Measurements from ENCODE around the gene DLG2. TPM values are rescaled to one million over a fixed set of nuclear protein-coding genes. Genes with fewer than 3 reads are reported as not detected.

The DLG2 gene
- total and polyA plus RNA-seq, 2 of the 8 experiments (the other 6 are each of a cell fraction or from before 2014, with no cell fraction given) = 1.7 to 14.3 TPM

- Histone ChIP-seq H2BK12ac (ENCODE audit: low read depth, low read length) (no peak overlapping the region), H2BK120ac (replicated peaks; ENCODE audit: low read depth, low read length) (no peak overlapping the region), H3K4me2 (ENCODE audit: insufficient read depth in 1 of 2, low read depth in 2 of 2, low read length in 2 of 2) (no peak overlapping the region), H3K14ac (ENCODE audit: insufficient read length) (no peak overlapping the region), H2AFZ (ENCODE audit: low read length) (no peak overlapping the region), H2BK5ac (ENCODE audit: low read depth, low read length) (no peak overlapping the region), H3K4me3 (ENCODE audit: extremely low read depth in 1 of 4, insufficient read depth in 2 of 4, low read depth in 3 of 4, low read length in 4 of 4) (no peak overlapping the region), H3K79me2 (ENCODE audit: control insufficient read depth in 1 of 2, insufficient read depth in 2 of 2, low read length in 2 of 2) (peaks cover 0 to 6% of the 10 kb centered on the region in 2 experiments; a peak in 1 of 4 replicates), H3K79me1 (ENCODE audit: low read depth, low read length) (no peaks in the 10 kb centered on the region), H4K8ac (ENCODE audit: extremely low read depth, insufficient read depth, low read length) (no peak overlapping the region), H3K36me3 (ENCODE audit: control insufficient read depth in 2 of 4, insufficient read depth in 4 of 4, low read length in 3 of 4) (peaks cover 0 to 10% (median 5%) of the 10 kb centered on the region in 4 experiments; a peak in 3 of 8 replicates), H3K23me2 (ENCODE audit: low read depth, low read length) (0 out of 2 replicates have a peak, but pooled peaks cover 4% of the 10 kb centered on the region), H3K27me3 (replicated peaks in 1 of 4; ENCODE audit: control insufficient read depth in 3 of 4, extremely low read depth in 1 of 4, insufficient read depth in 3 of 4, low read length in 3 of 4) (peaks cover 0 to 1% (median 0%) of the 10 kb centered on the region in 4 experiments; a peak in 1 of 7 replicates), H4K5ac (ENCODE audit: insufficient read length, low read depth, low read length) (no peak overlapping the region), H4K91ac (replicated peaks; ENCODE audit: insufficient read length, low read length) (no peak overlapping the region), H2BK20ac (ENCODE audit: low read length) (no peak overlapping the region), H3K9me3 (ENCODE audit: insufficient read depth in 2 of 2, low read depth in 1 of 2, low read length in 1 of 2) (no peaks in the 10 kb centered on the region), H3K27ac (ENCODE audit: low read depth, low read length) (no peak overlapping the region), H4K20me1 (replicated peaks in 1 of 2; ENCODE audit: control insufficient read depth in 1 of 2, insufficient read depth in 2 of 2, low read length in 2 of 2) (peaks cover 0 to 2% of the 10 kb centered on the region in 2 experiments), H3K9ac (replicated peaks in 1 of 4; ENCODE audit: extremely low read depth in 1 of 4, low read depth in 3 of 4, low read length in 3 of 4) (no peak overlapping the region), H3K4ac (replicated peaks; ENCODE audit: insufficient read length, low read depth, low read length) (no peak overlapping the region), H2BK15ac (ENCODE audit: low read length) (no peak overlapping the region), H3K4me1 (replicated peaks in 1 of 4; ENCODE audit: control insufficient read depth in 3 of 4, insufficient read depth in 4 of 4, low read length in 3 of 4) (peaks cover 0 to 5% (median 0%) of the 10 kb centered on the region in 4 experiments; a peak in 4 of 7 replicates), H3K56ac (replicated peaks; ENCODE audit: insufficient read length, low read depth, low read length) (no peak overlapping the region), H3K23ac (ENCODE audit: insufficient read length) (no peak overlapping the region), H2AK5ac (ENCODE audit: low read depth, low read length) (no peak overlapping the region), H3K18ac (ENCODE audit: extremely low read depth, low read length) (no peak overlapping the region)
- ChIA-PET CTCF (ENCODE audit: partially characterized antibody) (no interaction called here), POLR2A (ENCODE audit: partially characterized antibody) (interaction anchor here (0.8 to 6.3 kb wide), 5 partner anchors 8 to 25 kb away, joined by 3 to 45 read pairs (median 9); partner anchors contain the start of gene CREBZF)
- FAIRE-seq (no peak), DNase-seq (ENCODE audit: low read depth in 1 of 2, low spot score in 2 of 2) (no peak)
- 95% methylated on average over 1 of the region's 1 CpG; no CpG with 5 or more reads in 1 of the 2 experiments for WGBS, 2 experiments (ENCODE audit: extremely low coverage in 1 of 2, insufficient coverage in 1 of 2, insufficient read length in 1 of 2, insufficient replicate concordance in 2 of 2, low coverage in 1 of 2, low lambda C conversion rate in 2 of 2, missing lambda C conversion rate in 1 of 2)
- TF ChIP-seq YY1 (IDR thresholded peaks at IDR 0.05; ENCODE audit: low read depth, low read length) (no peak), HDAC2 (IDR thresholded peaks at IDR 0.05; ENCODE audit: borderline replicate concordance in 1 of 2, low read depth in 2 of 2, low read length in 2 of 2) (no peak), SAP30 (IDR thresholded peaks at IDR 0.05; ENCODE audit: insufficient read depth, insufficient replicate concordance, low read length) (no peak), POLR2A (IDR thresholded peaks at IDR 0.05; ENCODE audit: control extremely low read depth in 1 of 2, low read depth in 2 of 2, low read length in 2 of 2) (no peak), GTF2F1 (IDR thresholded peaks at IDR 0.05; ENCODE audit: borderline replicate concordance, low read depth, low read length) (no peak), TEAD4 (IDR thresholded peaks at IDR 0.05; ENCODE audit: low read depth, low read length) (no peak), HDAC6 (IDR thresholded peaks at IDR 0.05; ENCODE audit: low read depth, low read length) (no peak), SP2 (IDR thresholded peaks at IDR 0.05; ENCODE audit: low read length) (no peak), SIN3A (conservative IDR thresholded peaks at IDR 0.05 in 1 of 2, IDR thresholded peaks at IDR 0.05 in 1 of 2; ENCODE audit: low read depth in 1 of 2, low read length in 2 of 2) (no peak), ASH2L (IDR thresholded peaks at IDR 0.05; ENCODE audit: low read length) (no peak), CBX8 (IDR thresholded peaks at IDR 0.05; ENCODE audit: borderline replicate concordance, low read depth, low read length) (no peak), JUND (IDR thresholded peaks at IDR 0.05; ENCODE audit: low read length) (no peak)
Observed at GRCh38 chr11:85651118-85651517, 24.0 kb upstream of the DLG2 start.
